ENCODE results near the gene APRT.

APRT gene

GRCh38 chr16:88856122-88856827, 44.5 kb upstream of the APRT start:
- TF ChIP-seq CTCF (IDR thresholded peaks at IDR 0.05; ENCODE audit: unreplicated experiment in 3 of 3) = no peak
- Mint-ChIP-seq H3K4me1 (peaks cover 14% of the 10 kb centered on the region), H3K9me3 (no peaks in the 10 kb centered on the region), H3K27ac (no peak overlapping the region), H3K27me3 (ENCODE audit: low read depth) (no peaks in the 10 kb centered on the region), H3K4me3 (peak overlapping the region; percentile 90 to 97 (median 95)), H3K36me3 (ENCODE audit: low read depth) (peaks cover 12% of the 10 kb centered on the region)

- Mint-ChIP-seq H3K27me3 (ENCODE audit: low read depth) (no peaks in the 10 kb centered on the region), H3K4me1 (peaks cover 14% of the 10 kb centered on the region)
Measured at GRCh38 chr16:88855736-88856121, 44.0 kb upstream of the APRT start.

GRCh38 chr16:88855176-88855575, 43.4 kb upstream of the APRT start:
- Mint-ChIP-seq H3K4me3 (peak overlapping the region; percentile 85 to 90 (median 89)), H3K27me3 (ENCODE audit: low read depth) (no peaks in the 10 kb centered on the region), H3K9me3 (no peaks in the 10 kb centered on the region), H3K36me3 (ENCODE audit: low read depth) (peaks cover 7% of the 10 kb centered on the region), H3K4me1 (peaks cover 14% of the 10 kb centered on the region), H3K27ac (peak overlapping the region in 1 of 3 experiments; percentile 56)
- TF ChIP-seq CTCF (IDR thresholded peaks at IDR 0.05; ENCODE audit: unreplicated experiment in 3 of 3) = no peak

More at GRCh38 chr16:88855736-88856121, 44.0 kb upstream of the APRT start:
- Mint-ChIP-seq H3K9me3 (no peaks in the 10 kb centered on the region), H3K27ac (no peak overlapping the region), H3K36me3 (ENCODE audit: low read depth) (peaks cover 8% of the 10 kb centered on the region), H3K4me3 (peak overlapping the region; percentile 85 to 90 (median 89))
- TF ChIP-seq CTCF (IDR thresholded peaks at IDR 0.05; ENCODE audit: unreplicated experiment in 3 of 3) = no peak

GRCh38 chr16:88854306-88855111, 42.8 kb upstream of the APRT start:
- Mint-ChIP-seq H3K4me3 (peak overlapping the region; percentile 85 to 90 (median 89)), H3K27me3 (ENCODE audit: low read depth) (no peaks in the 10 kb centered on the region), H3K4me1 (peaks cover 14% of the 10 kb centered on the region), H3K27ac (no peak overlapping the region), H3K36me3 (ENCODE audit: low read depth) (peaks cover 7% of the 10 kb centered on the region), H3K9me3 (no peaks in the 10 kb centered on the region)
- no peak for TF ChIP-seq CTCF (IDR thresholded peaks at IDR 0.05; ENCODE audit: unreplicated experiment in 3 of 3)

GRCh38 chr16:88853325-88853941, 41.7 kb upstream of the APRT start:
- Mint-ChIP-seq H3K27me3 (ENCODE audit: low read depth) (no peaks in the 10 kb centered on the region), H3K36me3 (ENCODE audit: low read depth) (peaks cover 7% of the 10 kb centered on the region), H3K27ac (no peak overlapping the region), H3K9me3 (no peaks in the 10 kb centered on the region), H3K4me1 (peaks cover 14% of the 10 kb centered on the region), H3K4me3 (no peak overlapping the region)
- TF ChIP-seq CTCF (IDR thresholded peaks at IDR 0.05; ENCODE audit: unreplicated experiment in 3 of 3) = no peak
